Measurements from ENCODE around the gene PRF1. TPM values are rescaled to one million over a fixed set of nuclear protein-coding genes. Genes with fewer than 3 reads are reported as not detected.

The PRF1 gene
- total and polyA plus RNA-seq, 7 experiments from 2014 or later: 8.1 to 198 (median 27.6) TPM

- Histone ChIP-seq H3K27me3 (ENCODE audit: control insufficient read depth in 2 of 2, insufficient read depth in 2 of 2, low read length in 2 of 2) (no peaks in the 10 kb centered on the region), H3K9me3 (ENCODE audit: control insufficient read depth in 2 of 3, low read length in 3 of 3) (no peaks in the 10 kb centered on the region), H3K4me1 (ENCODE audit: control insufficient read depth in 2 of 2, insufficient read depth in 2 of 2, low read length in 2 of 2) (peaks cover 28 to 31% of the 10 kb centered on the region in 2 donors), H3K27ac (ENCODE audit: low read depth, low read length) (peak overlapping the region; percentile 66), H3K36me3 (ENCODE audit: control insufficient read depth in 2 of 3, insufficient read depth in 3 of 3, low read length in 3 of 3) (peaks cover 0 to 7% (median 0%) of the 10 kb centered on the region in 3 experiments), H3K4me3 (ENCODE audit: low read length) (peak overlapping the region; percentile 88)
- Mint-ChIP-seq H3K27me3 (no peaks in the 10 kb centered on the region), H3K4me3 (peak overlapping the region; percentile 39 to 99 (median 94)), H3K27ac (peak overlapping the region in 8 of 9 donors; percentile 25 to 97 (median 92)), H3K9me3 (peaks cover 0 to 9% (median 4%) of the 10 kb centered on the region in 11 donors), H3K4me1 (peaks cover 29 to 61% (median 51%) of the 10 kb centered on the region in 7 donors), H3K36me3 (peaks cover 4 to 12% (median 8%) of the 10 kb centered on the region in 5 donors)
- CTCF ChIA-PET: no interaction called here
- intact Hi-C loops (cut with micrococcal nuclease): loop anchor here in 1 of 2 donors (2.0 kb wide), 1 partner anchor 25 kb away; no protein-coding TSS in a partner anchor
- no peak for DNase-seq
- POLR2A ChIA-PET: interaction anchor here (0.6 kb wide), 1 partner anchor 23 kb away, joined by 3 read pairs; no protein-coding TSS in a partner anchor
- ATAC-seq: peak; percentile 54
Measured at GRCh38 chr10:70603449-70603801, 884 bp upstream of the PRF1 start.

GRCh38 chr10:70601746-70602145 is 795 bp downstream of the PRF1 start:
- peaks cover 28 to 48% of the 10 kb centered on the region in 2 donors for H3K4me1 ChIP-seq (ENCODE audit: control insufficient read depth in 2 of 2, insufficient read depth in 2 of 2, low read length in 2 of 2)
- intact Hi-C loops (cut with micrococcal nuclease): loop anchor here (1.0 to 2.0 kb wide), 4 partner anchors 23 to 124 kb away; no protein-coding TSS in a partner anchor

GRCh38 chr10:70600512-70601395 is 1.8 kb downstream of the PRF1 start:
- peak overlapping the region; percentile 18 to 98 (median 92) for H3K4me3 Mint-ChIP-seq
- H3K4me1 Mint-ChIP-seq: peaks cover 30 to 66% (median 40%) of the 10 kb centered on the region in 7 donors
- ChIA-PET POLR2A (no interaction called here), CTCF (no interaction called here)
- no peak for DNase-seq
- Histone ChIP-seq H3K27me3 (ENCODE audit: control insufficient read depth in 2 of 2, insufficient read depth in 2 of 2, low read length in 2 of 2) (no peaks in the 10 kb centered on the region), H3K4me1 (ENCODE audit: control insufficient read depth in 2 of 2, insufficient read depth in 2 of 2, low read length in 2 of 2) (peaks cover 28 to 48% of the 10 kb centered on the region in 2 donors), H3K27ac (ENCODE audit: low read depth, low read length) (no peak overlapping the region), H3K4me3 (ENCODE audit: low read length) (peak overlapping the region; percentile 88), H3K36me3 (ENCODE audit: control insufficient read depth in 2 of 3, insufficient read depth in 3 of 3, low read length in 3 of 3) (peaks cover 0 to 27% (median 14%) of the 10 kb centered on the region in 3 experiments), H3K9me3 (ENCODE audit: control insufficient read depth in 2 of 3, low read length in 3 of 3) (no peaks in the 10 kb centered on the region)
- peaks cover 4 to 33% (median 21%) of the 10 kb centered on the region in 5 donors for H3K36me3 Mint-ChIP-seq
- peak overlapping the region in 7 of 9 donors; percentile 36 to 95 (median 72) for H3K27ac Mint-ChIP-seq
- ATAC-seq: no peak
- no peaks in the 10 kb centered on the region for H3K9me3 Mint-ChIP-seq
- intact Hi-C loops (cut with micrococcal nuclease): no loop called here
- no peaks in the 10 kb centered on the region for H3K27me3 Mint-ChIP-seq

More at GRCh38 chr10:70601746-70602145, 795 bp downstream of the PRF1 start:
- H3K4me3 Mint-ChIP-seq: peak overlapping the region; percentile 82 to 99 (median 94)
- Histone ChIP-seq H3K27ac (ENCODE audit: low read depth, low read length) (peak overlapping the region; percentile 66), H3K9me3 (ENCODE audit: control insufficient read depth in 2 of 3, low read length in 3 of 3) (no peaks in the 10 kb centered on the region), H3K4me3 (ENCODE audit: low read length) (peak overlapping the region; percentile 88), H3K27me3 (ENCODE audit: control insufficient read depth in 2 of 2, insufficient read depth in 2 of 2, low read length in 2 of 2) (no peaks in the 10 kb centered on the region), H3K36me3 (ENCODE audit: control insufficient read depth in 2 of 3, insufficient read depth in 3 of 3, low read length in 3 of 3) (peaks cover 0 to 24% (median 12%) of the 10 kb centered on the region in 3 experiments)
- ATAC-seq (no peak), DNase-seq (no peak)
- no peaks in the 10 kb centered on the region for H3K9me3 Mint-ChIP-seq
- H3K36me3 Mint-ChIP-seq: peaks cover 4 to 26% (median 19%) of the 10 kb centered on the region in 5 donors
- ChIA-PET CTCF (interaction anchor here (1.0 kb wide), 1 partner anchor 153 kb away, joined by 3 read pairs; no protein-coding TSS in a partner anchor), POLR2A (interaction anchor here (0.6 to 1.4 kb wide), 4 partner anchors 9 to 244 kb away, joined by 3 to 4 read pairs (median 4); no protein-coding TSS in a partner anchor)
- no peaks in the 10 kb centered on the region for H3K27me3 Mint-ChIP-seq
- peak overlapping the region; percentile 83 to 98 (median 93) for H3K27ac Mint-ChIP-seq
- H3K4me1 Mint-ChIP-seq: peaks cover 30 to 60% (median 41%) of the 10 kb centered on the region in 7 donors

- Mint-ChIP-seq H3K27me3 (no peaks in the 10 kb centered on the region), H3K4me1 (peaks cover 30 to 75% (median 43%) of the 10 kb centered on the region in 7 donors), H3K36me3 (peaks cover 4 to 33% (median 23%) of the 10 kb centered on the region in 5 donors), H3K9me3 (no peaks in the 10 kb centered on the region), H3K4me3 (peak overlapping the region in 6 of 10 donors; percentile 13 to 95 (median 34)), H3K27ac (peak overlapping the region in 3 of 9 donors; percentile 51 to 68 (median 65))
- no peak for ATAC-seq
- intact Hi-C loops (cut with micrococcal nuclease): no loop called here
- H3K36me3 ChIP-seq (ENCODE audit: control insufficient read depth in 2 of 3, insufficient read depth in 3 of 3, low read length in 3 of 3): peaks cover 0 to 27% (median 14%) of the 10 kb centered on the region in 3 experiments
- CTCF ChIA-PET: no interaction called here
- POLR2A ChIA-PET: no interaction called here
- no peak overlapping the region for H3K27ac ChIP-seq (ENCODE audit: low read depth, low read length)
- no peak overlapping the region for H3K4me3 ChIP-seq (ENCODE audit: low read length)
- H3K27me3 ChIP-seq (ENCODE audit: control insufficient read depth in 2 of 2, insufficient read depth in 2 of 2, low read length in 2 of 2): no peaks in the 10 kb centered on the region
- DNase-seq: no peak
- H3K9me3 ChIP-seq (ENCODE audit: control insufficient read depth in 2 of 3, low read length in 3 of 3): no peaks in the 10 kb centered on the region
- H3K4me1 ChIP-seq (ENCODE audit: control insufficient read depth in 2 of 2, insufficient read depth in 2 of 2, low read length in 2 of 2): peaks cover 28 to 51% of the 10 kb centered on the region in 2 donors
Measured at GRCh38 chr10:70599791-70600190, 2.8 kb downstream of the PRF1 start.

- intact Hi-C loops (cut with micrococcal nuclease): no loop called here
- Mint-ChIP-seq H3K9me3 (no peaks in the 10 kb centered on the region), H3K27me3 (no peaks in the 10 kb centered on the region), H3K4me3 (peak overlapping the region in 2 of 10 donors; percentile 35 to 79), H3K27ac (peak overlapping the region in 4 of 9 donors; percentile 5 to 68 (median 58)), H3K36me3 (peaks cover 4 to 33% (median 24%) of the 10 kb centered on the region in 5 donors), H3K4me1 (peaks cover 30 to 78% (median 43%) of the 10 kb centered on the region in 7 donors)
- Histone ChIP-seq H3K9me3 (ENCODE audit: control insufficient read depth in 2 of 3, low read length in 3 of 3) (no peaks in the 10 kb centered on the region), H3K27me3 (ENCODE audit: control insufficient read depth in 2 of 2, insufficient read depth in 2 of 2, low read length in 2 of 2) (no peaks in the 10 kb centered on the region), H3K4me3 (ENCODE audit: low read length) (no peak overlapping the region), H3K36me3 (ENCODE audit: control insufficient read depth in 2 of 3, insufficient read depth in 3 of 3, low read length in 3 of 3) (peaks cover 0 to 27% (median 14%) of the 10 kb centered on the region in 3 experiments), H3K4me1 (ENCODE audit: control insufficient read depth in 2 of 2, insufficient read depth in 2 of 2, low read length in 2 of 2) (peaks cover 28 to 50% of the 10 kb centered on the region in 2 donors), H3K27ac (ENCODE audit: low read depth, low read length) (no peak overlapping the region)
- ATAC-seq (no peak), DNase-seq (no peak)
- POLR2A ChIA-PET: no interaction called here
- CTCF ChIA-PET: no interaction called here
Measured at GRCh38 chr10:70599319-70599718, 3.2 kb downstream of the PRF1 start.

GRCh38 chr10:70598857-70599295 is 3.7 kb downstream of the PRF1 start:
- Histone ChIP-seq H3K27me3 (ENCODE audit: control insufficient read depth in 2 of 2, insufficient read depth in 2 of 2, low read length in 2 of 2) (no peaks in the 10 kb centered on the region), H3K4me1 (ENCODE audit: control insufficient read depth in 2 of 2, insufficient read depth in 2 of 2, low read length in 2 of 2) (peaks cover 28 to 46% of the 10 kb centered on the region in 2 donors), H3K4me3 (ENCODE audit: low read length) (no peak overlapping the region), H3K9me3 (ENCODE audit: control insufficient read depth in 2 of 3, low read length in 3 of 3) (no peaks in the 10 kb centered on the region), H3K27ac (ENCODE audit: low read depth, low read length) (no peak overlapping the region), H3K36me3 (ENCODE audit: control insufficient read depth in 2 of 3, insufficient read depth in 3 of 3, low read length in 3 of 3) (peaks cover 0 to 27% (median 14%) of the 10 kb centered on the region in 3 experiments)
- ChIA-PET CTCF (no interaction called here), POLR2A (no interaction called here)
- Mint-ChIP-seq H3K4me3 (peak overlapping the region in 1 of 10 donors; percentile 70), H3K36me3 (peaks cover 4 to 33% (median 24%) of the 10 kb centered on the region in 5 donors), H3K27ac (peak overlapping the region in 1 of 9 donors; percentile 5), H3K9me3 (no peaks in the 10 kb centered on the region), H3K27me3 (no peaks in the 10 kb centered on the region), H3K4me1 (peaks cover 28 to 74% (median 40%) of the 10 kb centered on the region in 7 donors)
- DNase-seq (peak in 1 of 9 donors; percentile 11), ATAC-seq (no peak)
- intact Hi-C loops (cut with micrococcal nuclease): no loop called here

Measured in naive thymus-derived CD4-positive, alpha-beta T cell (primary cell).